Kidney epithelial cell (primary cell): ENCODE data around the gene PPIB. TPM values are rescaled to one million over a fixed set of nuclear protein-coding genes. Genes with fewer than 3 reads are reported as not detected.

Experiments
- DNase-seq: peaks from one replicate; pipeline ENCODE4 v3.0.0-alpha.2; 2010; ENCODE audit warnings: low read depth
- H3K27me3 ChIP-seq: 2 replicates; pipeline ENCODE4 v1.6.0; 2011; ENCODE audit warnings: low read length; ENCODE audit not compliant: control insufficient read depth, insufficient read depth
- H3K36me3 ChIP-seq: 2 replicates; pipeline ENCODE4 v1.5.1; 2011; ENCODE audit warnings: low read length; ENCODE audit not compliant: control insufficient read depth, insufficient read depth
- H3K4me3 ChIP-seq: 2 replicates; pipeline ENCODE4 v1.5.1; 2011; ENCODE audit warnings: low read depth, mild to moderate bottlenecking, control low read depth, low read length
- total RNA-seq: library from RNA; depleted of rRNA; stranded (reverse); fragments of >200 nt; gene quantifications from 2 replicates; pipeline ENCODE4 v1.2.3, GENCODE V29; 2015
- TF ChIP-seq, protein P1 (sequence below): IDR thresholded peaks from 2 replicates; pipeline ENCODE4 v1.5.1; 2011; ENCODE audit warnings: mild to moderate bottlenecking, moderate library complexity, low read length, control low read depth, inconsistent platforms; ENCODE audit not compliant: insufficient read depth, poor library complexity, severe bottlenecking

Gene PPIB
- total RNA-seq, result 707 and 736 TPM in 2 replicates

DNA sequence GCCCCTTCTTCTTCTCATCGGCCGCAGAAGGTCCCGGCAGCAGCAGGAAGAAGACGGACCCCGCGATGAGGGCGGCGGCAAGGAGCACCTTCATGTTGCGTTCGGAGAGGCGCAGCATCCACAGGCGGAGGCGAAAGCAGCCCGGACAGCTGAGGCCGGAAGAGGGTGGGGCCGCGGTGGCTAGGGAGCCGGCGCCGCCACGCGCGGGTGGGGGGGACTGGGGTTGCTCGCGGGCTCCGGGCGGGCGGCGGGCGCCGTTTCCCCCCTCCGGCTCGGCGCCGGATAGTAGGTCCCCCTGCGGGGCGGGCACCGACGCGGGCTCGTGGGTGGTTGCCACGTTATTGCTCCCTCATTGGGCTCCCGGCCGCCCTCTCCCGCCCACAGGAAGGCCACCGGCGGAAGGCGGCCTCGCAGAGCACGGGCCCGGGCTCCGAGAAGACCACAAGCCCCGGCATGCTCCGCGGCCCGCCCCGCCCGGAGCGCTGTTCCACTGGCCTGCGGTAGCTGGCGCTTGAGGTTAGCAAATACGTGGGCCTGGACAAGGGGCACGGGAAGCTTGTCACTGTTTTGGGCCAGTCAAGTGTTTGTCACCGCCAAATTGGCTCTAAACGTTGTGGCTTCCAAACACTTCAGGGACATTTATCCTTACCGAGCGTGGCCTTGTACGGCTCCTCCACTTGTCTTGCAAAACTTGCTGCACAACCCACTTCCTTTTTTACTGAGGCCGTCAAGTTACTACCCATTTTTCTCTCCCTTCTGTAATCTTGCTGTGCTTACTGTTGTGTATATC lies at the start of gene PPIB:
PPIB (minus strand) TSS at position 154 of the 790 bp plus-strand sequence; CDS start at position 118, 36 bp downstream.
- TF ChIP-seq, protein P1, sequence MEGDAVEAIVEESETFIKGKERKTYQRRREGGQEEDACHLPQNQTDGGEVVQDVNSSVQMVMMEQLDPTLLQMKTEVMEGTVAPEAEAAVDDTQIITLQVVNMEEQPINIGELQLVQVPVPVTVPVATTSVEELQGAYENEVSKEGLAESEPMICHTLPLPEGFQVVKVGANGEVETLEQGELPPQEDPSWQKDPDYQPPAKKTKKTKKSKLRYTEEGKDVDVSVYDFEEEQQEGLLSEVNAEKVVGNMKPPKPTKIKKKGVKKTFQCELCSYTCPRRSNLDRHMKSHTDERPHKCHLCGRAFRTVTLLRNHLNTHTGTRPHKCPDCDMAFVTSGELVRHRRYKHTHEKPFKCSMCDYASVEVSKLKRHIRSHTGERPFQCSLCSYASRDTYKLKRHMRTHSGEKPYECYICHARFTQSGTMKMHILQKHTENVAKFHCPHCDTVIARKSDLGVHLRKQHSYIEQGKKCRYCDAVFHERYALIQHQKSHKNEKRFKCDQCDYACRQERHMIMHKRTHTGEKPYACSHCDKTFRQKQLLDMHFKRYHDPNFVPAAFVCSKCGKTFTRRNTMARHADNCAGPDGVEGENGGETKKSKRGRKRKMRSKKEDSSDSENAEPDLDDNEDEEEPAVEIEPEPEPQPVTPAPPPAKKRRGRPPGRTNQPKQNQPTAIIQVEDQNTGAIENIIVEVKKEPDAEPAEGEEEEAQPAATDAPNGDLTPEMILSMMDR, result peak; percentile 45
- no peaks in the 10 kb centered on the region for H3K27me3 ChIP-seq
- H3K36me3 ChIP-seq, result peaks cover 4% of the 10 kb centered on the region
- peak; percentile 84 for DNase-seq
- H3K4me3 ChIP-seq, result peak within 1 kb of the TSS; percentile 95

DNA sequence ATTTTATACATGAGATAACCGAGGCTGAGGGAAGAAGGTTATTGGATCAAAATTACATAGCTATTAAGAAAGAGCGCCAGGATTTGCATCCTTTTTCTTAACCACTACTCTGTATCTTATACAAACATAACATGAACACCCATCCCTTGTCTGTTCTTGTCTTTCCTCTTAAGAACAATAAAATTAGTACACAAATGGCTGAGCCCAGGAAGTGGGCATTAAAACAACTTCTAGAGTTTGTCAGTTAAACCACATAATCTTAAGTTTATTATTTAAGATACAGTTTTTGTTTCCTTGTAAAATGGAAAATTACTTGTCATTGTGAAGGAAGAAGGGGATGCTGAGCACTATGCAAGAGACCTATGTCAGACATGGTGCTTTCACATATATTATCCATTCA lies 48.9 kb upstream of the PPIB start:
- H3K36me3 ChIP-seq, result no peaks in the 10 kb centered on the region
- TF ChIP-seq, protein P1, result no peak
- no peaks in the 10 kb centered on the region for H3K27me3 ChIP-seq
- no peak overlapping the region for H3K4me3 ChIP-seq
- no peak for DNase-seq

DNA sequence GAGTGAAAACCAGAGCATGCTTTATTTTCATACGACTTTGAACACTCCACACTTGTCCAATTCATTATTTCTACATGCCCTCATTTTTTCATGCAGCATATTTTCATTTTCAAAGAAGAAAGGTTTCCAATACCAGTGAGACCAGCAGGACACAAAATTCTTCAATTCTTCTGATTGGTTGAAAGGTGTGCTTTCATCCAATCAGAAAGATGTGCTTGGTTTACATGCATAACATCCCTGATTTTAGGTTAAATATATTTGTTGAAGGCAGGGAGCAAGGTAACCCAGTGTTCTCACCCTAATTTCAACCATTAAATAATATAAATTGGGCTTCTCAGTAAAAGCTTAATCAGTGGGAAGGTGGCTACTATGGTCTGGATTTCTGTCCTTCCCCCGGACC lies 47.5 kb upstream of the PPIB start:
- Histone ChIP-seq H3K4me3 (no peak overlapping the region), H3K27me3 (no peaks in the 10 kb centered on the region), H3K36me3 (no peaks in the 10 kb centered on the region)
- TF ChIP-seq, protein P1, result no peak
- DNase-seq, result no peak

DNA sequence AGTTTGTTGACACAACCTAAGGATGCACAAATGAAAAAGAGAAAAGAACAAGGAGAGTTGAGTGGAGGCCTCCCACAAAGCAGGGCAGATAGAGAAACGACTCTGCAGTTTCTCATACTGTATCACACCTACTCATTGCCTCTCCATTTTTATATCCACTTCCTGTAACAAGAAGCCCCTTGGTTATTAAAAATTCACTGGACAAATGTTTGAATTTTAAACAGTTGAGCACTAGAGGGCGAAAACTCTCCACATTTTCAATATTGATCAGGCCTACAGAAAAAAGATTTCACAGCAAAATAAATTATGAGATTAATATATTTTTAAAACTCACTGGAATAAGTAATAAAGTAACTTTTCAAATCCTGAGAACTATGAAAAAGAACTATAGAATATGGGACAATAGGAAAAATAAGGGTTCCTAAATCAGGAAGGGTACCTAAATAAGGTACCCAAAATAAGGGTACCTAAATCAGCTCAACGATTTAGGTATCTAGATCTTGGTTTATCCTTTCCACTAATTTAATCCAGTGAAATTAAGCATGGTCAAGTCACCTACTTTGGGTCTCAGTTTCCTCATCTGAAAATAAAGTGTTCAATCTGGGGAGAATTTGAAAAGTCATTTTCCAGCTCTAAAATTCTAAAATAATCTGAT lies 47.0 kb upstream of the PPIB start:
- TF ChIP-seq, protein P1, result peak; percentile 30
- no peaks in the 10 kb centered on the region for H3K27me3 ChIP-seq
- DNase-seq, result no peak
- no peak overlapping the region for H3K4me3 ChIP-seq
- H3K36me3 ChIP-seq, result no peaks in the 10 kb centered on the region

DNA sequence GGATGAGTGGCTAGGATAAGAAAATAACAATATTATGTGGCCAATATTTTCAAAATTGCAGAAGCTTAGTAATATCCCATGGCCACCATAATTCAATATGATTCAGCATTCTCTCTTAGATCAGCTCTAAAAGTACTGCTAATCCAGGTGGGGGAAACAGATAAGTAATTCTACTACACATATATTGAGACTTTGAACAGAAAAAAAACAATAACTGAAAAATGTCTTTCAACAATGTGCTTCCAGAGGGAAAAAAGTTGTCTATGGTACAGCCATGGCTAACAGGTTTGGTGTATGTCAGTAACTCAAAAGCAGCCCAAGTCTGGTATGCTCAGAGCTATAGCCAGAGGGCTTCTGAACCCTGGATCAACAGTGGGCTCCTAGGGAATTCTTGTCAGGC lies 42.4 kb upstream of the PPIB start:
- H3K4me3 ChIP-seq, result no peak overlapping the region
- no peaks in the 10 kb centered on the region for H3K36me3 ChIP-seq
- TF ChIP-seq, protein P1, result no peak
- no peak for DNase-seq
- H3K27me3 ChIP-seq, result no peaks in the 10 kb centered on the region
